GM20431 (cell line): Measurements from ENCODE around the gene CPN1.

Source experiments
- in situ Hi-C: fragments of 300-500 bp; cut with MseI, MboI; formaldehyde crosslinking; loops from one replicate; pipeline ENCODE4 v1.15.0; 2020; ENCODE audit warnings: low sequenced_read_pairs; ENCODE audit not compliant: unreplicated experiment

The CPN1 gene

GRCh38 chr10:100004805-100005510, 76.7 kb downstream of the CPN1 start:
- in situ Hi-C loops = no loop called here

GRCh38 chr10:100000109-100000644, 81.5 kb downstream of the CPN1 start:
- in situ Hi-C loops = no loop called here

GRCh38 chr10:99999319-100000108, 82.2 kb downstream of the CPN1 start:
- in situ Hi-C loops = no loop called here

GRCh38 chr10:99998889-99999288, 82.8 kb downstream of the CPN1 start:
- in situ Hi-C loops = no loop called here

GRCh38 chr10:99996671-99997648, 84.7 kb downstream of the CPN1 start:
- in situ Hi-C loops = no loop called here

- in situ Hi-C loops = no loop called here
Measured at GRCh38 chr10:99995713-99996112, 86.0 kb downstream of the CPN1 start.

- in situ Hi-C loops = no loop called here
Measured at GRCh38 chr10:99995269-99995668, 86.4 kb downstream of the CPN1 start.

- in situ Hi-C loops = no loop called here
Measured at GRCh38 chr10:99994801-99995200, 86.9 kb downstream of the CPN1 start.

- in situ Hi-C loops = no loop called here
Measured at GRCh38 chr10:99993701-99994689, 87.7 kb downstream of the CPN1 start.
